Trophoblast cell (in vitro differentiated cells and primary cell): ENCODE data around the gene GRB14.

Source experiments
- DNase-seq, 2 donors: peaks; one replicate each; pipeline ENCODE4 v3.0.0-alpha.2; 2016
- H2AFZ ChIP-seq: 2 replicates; pipeline ENCODE4 v1.6.1; 2013; ENCODE audit warnings: low read length, moderate library complexity, mild to moderate bottlenecking; ENCODE audit not compliant: insufficient read depth, poor library complexity
- H2AK5ac ChIP-seq: 2 replicates; pipeline ENCODE4 v1.6.1; 2013; ENCODE audit warnings: mild to moderate bottlenecking, low read length
- H2BK120ac ChIP-seq: 2 replicates; pipeline ENCODE4 v1.6.1; 2013; ENCODE audit warnings: low read length, mild to moderate bottlenecking, moderate library complexity; ENCODE audit not compliant: insufficient read depth, poor library complexity
- H2BK12ac ChIP-seq: 2 replicates; pipeline ENCODE4 v1.6.1; 2013; ENCODE audit warnings: mild to moderate bottlenecking, low read length, moderate library complexity
- H2BK5ac ChIP-seq: 2 replicates; pipeline ENCODE4 v1.6.1; 2013; ENCODE audit warnings: low read length, low read depth, moderate library complexity, mild to moderate bottlenecking; ENCODE audit not compliant: poor library complexity
- H3K14ac ChIP-seq: 2 replicates; pipeline ENCODE4 v1.6.1; 2013; ENCODE audit warnings: mild to moderate bottlenecking, low read length
- H3K18ac ChIP-seq: 2 replicates; pipeline ENCODE4 v1.6.1; 2013; ENCODE audit warnings: mild to moderate bottlenecking, low read length
- H3K23ac ChIP-seq: 2 replicates; pipeline ENCODE4 v1.6.1; 2013; ENCODE audit warnings: low read length
- H3K27ac ChIP-seq: 2 replicates; pipeline ENCODE4 v1.5.1; 2013; ENCODE audit warnings: low read depth, mild to moderate bottlenecking, inconsistent platforms, low read length, moderate library complexity
- H3K27me3 ChIP-seq: 2 replicates; pipeline ENCODE4 v1.6.1; 2013; ENCODE audit warnings: inconsistent platforms, mild to moderate bottlenecking, low read length, moderate library complexity; ENCODE audit not compliant: insufficient read depth
- H3K36me3 ChIP-seq, 2 experiments: 1 replicate in 1 of 2; 2 replicates in 1 of 2; pipeline ENCODE4 v1.6.1; 2013; ENCODE audit warnings: low read length in 2 of 2, mild to moderate bottlenecking in 2 of 2, moderate library complexity in 1 of 2; ENCODE audit not compliant: insufficient read depth in 2 of 2, control insufficient read depth in 1 of 2
- H3K4ac ChIP-seq: 2 replicates; pipeline ENCODE4 v1.6.1; 2013; ENCODE audit warnings: low read depth, mild to moderate bottlenecking, low read length, moderate library complexity
- H3K4me1 ChIP-seq, 2 experiments: 1 replicate in 1 of 2; 2 replicates in 1 of 2; pipeline ENCODE4 v1.6.1; 2013; ENCODE audit warnings: low read length in 2 of 2, mild to moderate bottlenecking in 2 of 2, moderate library complexity in 1 of 2; ENCODE audit not compliant: insufficient read depth in 2 of 2, control insufficient read depth in 1 of 2
- H3K4me2 ChIP-seq: 2 replicates; pipeline ENCODE4 v1.6.1; 2013; ENCODE audit warnings: inconsistent platforms, mild to moderate bottlenecking, low read length, moderate library complexity
- H3K4me3 ChIP-seq: 2 replicates; pipeline ENCODE4 v1.5.1; 2013; ENCODE audit warnings: mild to moderate bottlenecking, low read depth, low read length, inconsistent platforms
- H3K79me1 ChIP-seq: one replicate; pipeline ENCODE4 v1.6.1; 2013; ENCODE audit warnings: low read length
- H3K79me2 ChIP-seq: 2 replicates; pipeline ENCODE4 v1.6.1; 2013; ENCODE audit warnings: low read length, mild to moderate bottlenecking; ENCODE audit not compliant: control insufficient read depth, insufficient read depth, poor library complexity
- H3K9ac ChIP-seq: 2 replicates; pipeline ENCODE4 v1.6.1; 2013; ENCODE audit warnings: mild to moderate bottlenecking, low read length
- H3K9me3 ChIP-seq: 2 replicates; pipeline ENCODE4 v1.6.1; 2013; ENCODE audit warnings: low read depth, mild to moderate bottlenecking, control low read depth, inconsistent platforms, low read length; ENCODE audit not compliant: insufficient read depth
- H4K12ac ChIP-seq: 2 replicates; pipeline ENCODE4 v1.6.1; 2013; ENCODE audit warnings: low read depth, mild to moderate bottlenecking, low read length, moderate library complexity
- H4K8ac ChIP-seq: 2 replicates; pipeline ENCODE4 v1.6.1; 2013; ENCODE audit warnings: low read depth, mild to moderate bottlenecking, low read length, moderate library complexity
- H4K91ac ChIP-seq: one replicate; pipeline ENCODE4 v1.6.1; 2013; ENCODE audit warnings: low read depth, mild to moderate bottlenecking, low read length, moderate library complexity
- WGBS: extraction: QIAGEN DNeasy Blood & Tissue Kit; methylation state at CpG from one replicate; pipeline ENCODE4 v1.1.7; 2013; ENCODE audit warnings: missing lambda C conversion rate; ENCODE audit not compliant: insufficient read length, insufficient coverage; ENCODE audit errors: extremely low coverage; 5-methylcytosine and 5-hydroxymethylcytosine counted together

The GRB14 gene

DNA sequence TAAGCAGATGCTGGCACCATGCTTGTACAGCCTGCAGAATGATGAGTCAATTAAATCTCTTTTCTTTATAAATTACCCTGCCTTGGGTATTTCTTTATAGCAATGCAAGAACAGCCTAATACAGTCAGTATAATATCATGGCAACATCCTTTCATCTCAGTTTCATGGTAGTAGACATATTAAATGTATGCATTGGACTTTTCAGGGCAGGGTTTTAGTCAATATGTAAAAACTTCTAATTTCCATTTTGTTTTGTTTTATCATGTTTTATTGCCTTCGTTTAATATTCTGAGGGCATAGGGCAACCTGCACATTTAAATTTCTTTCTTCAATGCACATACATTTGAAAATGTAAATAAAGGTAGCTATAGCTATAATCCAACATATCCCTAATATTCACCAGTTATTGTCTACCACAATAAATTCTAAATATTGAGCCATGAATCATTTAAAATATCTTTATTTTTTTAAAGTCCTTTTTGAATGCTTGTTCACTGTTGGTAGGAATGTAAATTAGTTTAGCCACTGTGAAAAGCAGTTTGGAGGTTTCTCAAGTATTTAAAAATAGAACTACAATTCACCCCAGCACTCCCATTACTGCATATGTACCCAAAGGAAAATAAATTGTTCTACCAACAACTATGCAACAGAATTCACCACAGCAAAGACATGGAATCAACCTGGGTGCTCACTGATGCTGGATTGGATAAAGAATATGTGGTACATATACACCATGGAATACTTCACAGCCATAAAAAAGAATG is 41.8 kb upstream of the GRB14 start:
- no peak overlapping the region for H3K23ac ChIP-seq
- H3K4me1 ChIP-seq = no peaks in the 10 kb centered on the region
- no peaks in the 10 kb centered on the region for H3K79me1 ChIP-seq
- H3K36me3 ChIP-seq = peaks cover 0 to 2% of the 10 kb centered on the region in 2 experiments
- WGBS = no CpG with 5 or more reads among the region's 1 CpG
- no peak overlapping the region for H3K27ac ChIP-seq
- H2AFZ ChIP-seq = no peak overlapping the region
- no peak overlapping the region for H2BK120ac ChIP-seq
- H3K4ac ChIP-seq = no peak overlapping the region
- no peaks in the 10 kb centered on the region for H3K9me3 ChIP-seq
- H3K79me2 ChIP-seq = no peaks in the 10 kb centered on the region
- H3K4me2 ChIP-seq = no peak overlapping the region
- no peak overlapping the region for H2BK5ac ChIP-seq
- no peak overlapping the region for H4K8ac ChIP-seq
- H3K14ac ChIP-seq = no peak overlapping the region
- no peak for DNase-seq
- H3K4me3 ChIP-seq = no peak overlapping the region
- no peak overlapping the region for H4K91ac ChIP-seq
- H3K9ac ChIP-seq = no peak overlapping the region
- H2BK12ac ChIP-seq = no peak overlapping the region
- no peak overlapping the region for H2AK5ac ChIP-seq
- no peaks in the 10 kb centered on the region for H3K27me3 ChIP-seq
- H4K12ac ChIP-seq = no peak overlapping the region
- no peak overlapping the region for H3K18ac ChIP-seq

DNA sequence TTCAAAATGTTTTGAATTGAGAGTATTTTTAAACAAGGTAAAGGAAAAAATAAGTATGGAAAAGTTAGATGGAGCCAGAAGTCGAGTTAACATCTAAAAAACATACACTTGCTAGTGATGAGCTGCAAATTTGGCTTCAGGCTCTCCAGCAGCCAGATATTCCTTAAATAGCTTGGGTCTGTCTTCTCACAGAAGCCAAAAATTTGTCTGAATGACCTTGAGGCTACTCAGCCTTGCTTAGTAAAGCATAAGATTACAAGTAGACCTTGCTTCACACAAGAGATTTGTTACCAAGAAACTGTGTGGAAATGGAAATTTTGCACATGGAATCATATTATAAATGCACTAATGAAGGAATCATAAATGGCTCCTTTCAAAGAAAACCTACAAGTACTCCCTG is 40.8 kb upstream of the GRB14 start:
- Histone ChIP-seq H2BK120ac (no peak overlapping the region), H4K12ac (no peak overlapping the region), H3K4me2 (no peak overlapping the region)

GRCh38 chr2:164661349-164661748 is 40.1 kb upstream of the GRB14 start:
- Histone ChIP-seq H2BK5ac (no peak overlapping the region), H4K91ac (no peak overlapping the region), H3K4me3 (no peak overlapping the region), H3K18ac (no peak overlapping the region), H2BK120ac (no peak overlapping the region), H2AFZ (no peak overlapping the region), H3K9me3 (no peaks in the 10 kb centered on the region), H2AK5ac (no peak overlapping the region), H3K23ac (no peak overlapping the region), H3K27me3 (no peaks in the 10 kb centered on the region), H3K4me2 (no peak overlapping the region), H3K14ac (no peak overlapping the region), H2BK12ac (no peak overlapping the region), H3K79me2 (no peaks in the 10 kb centered on the region), H3K4me1 (no peaks in the 10 kb centered on the region), H3K79me1 (no peaks in the 10 kb centered on the region), H4K8ac (no peak overlapping the region), H3K36me3 (peaks cover 2 to 3% of the 10 kb centered on the region in 2 experiments), H4K12ac (no peak overlapping the region), H3K4ac (no peak overlapping the region), H3K27ac (no peak overlapping the region), H3K9ac (no peak overlapping the region)
- peak in 1 of 2 donors; percentile 37 for DNase-seq

More for the DNA sequence above, 40.8 kb upstream of the GRB14 start:
- Histone ChIP-seq H3K4me3 (no peak overlapping the region), H3K9me3 (no peaks in the 10 kb centered on the region), H3K79me1 (no peaks in the 10 kb centered on the region), H3K79me2 (no peaks in the 10 kb centered on the region), H3K23ac (no peak overlapping the region), H2BK5ac (no peak overlapping the region), H3K18ac (no peak overlapping the region), H3K9ac (no peak overlapping the region), H3K27me3 (no peaks in the 10 kb centered on the region), H2AFZ (no peak overlapping the region), H2AK5ac (no peak overlapping the region), H3K27ac (no peak overlapping the region), H3K4me1 (no peaks in the 10 kb centered on the region), H2BK12ac (no peak overlapping the region), H4K91ac (no peak overlapping the region), H4K8ac (no peak overlapping the region), H3K14ac (no peak overlapping the region), H3K36me3 (peaks cover 1 to 3% of the 10 kb centered on the region in 2 experiments), H3K4ac (no peak overlapping the region)
- WGBS = no CpG with 5 or more reads among the region's 1 CpG
- no peak for DNase-seq

DNA sequence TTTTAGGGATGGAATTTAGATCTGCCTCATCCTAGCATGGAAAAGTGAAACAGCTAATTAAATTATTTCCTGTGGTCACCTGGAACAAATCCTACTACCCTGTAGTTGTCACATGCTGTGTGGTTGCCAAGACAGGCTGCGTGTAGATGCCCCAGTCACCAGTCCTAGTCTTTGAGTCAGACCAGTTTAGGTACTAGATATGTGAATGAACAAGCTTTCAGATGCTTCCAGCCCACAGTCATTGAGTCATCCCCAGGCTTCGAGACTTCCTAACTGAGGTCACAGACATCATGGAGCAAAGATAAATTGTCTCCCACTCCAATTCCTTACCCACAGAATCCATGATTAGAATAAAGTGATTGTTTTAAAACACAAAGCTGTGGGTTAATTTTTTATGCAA is 35.8 kb upstream of the GRB14 start:
- Histone ChIP-seq H3K9ac (no peak overlapping the region), H2BK12ac (no peak overlapping the region), H3K79me2 (no peaks in the 10 kb centered on the region), H2AK5ac (no peak overlapping the region), H4K12ac (no peak overlapping the region), H2BK5ac (no peak overlapping the region), H3K27ac (no peak overlapping the region), H4K8ac (no peak overlapping the region), H2BK120ac (no peak overlapping the region), H3K79me1 (no peaks in the 10 kb centered on the region), H3K4me2 (no peak overlapping the region), H4K91ac (no peak overlapping the region), H3K9me3 (no peaks in the 10 kb centered on the region), H3K18ac (no peak overlapping the region), H2AFZ (no peak overlapping the region), H3K4ac (no peak overlapping the region), H3K14ac (no peak overlapping the region), H3K4me1 (no peaks in the 10 kb centered on the region), H3K27me3 (no peaks in the 10 kb centered on the region), H3K4me3 (no peak overlapping the region), H3K36me3 (peaks cover 2 to 3% of the 10 kb centered on the region in 2 experiments), H3K23ac (no peak overlapping the region)
- no peak for DNase-seq
- WGBS = no CpG with 5 or more reads among the region's 2 CpGs
